ENCODE results near the gene SPRR1A. TPM values are rescaled to one million over a fixed set of nuclear protein-coding genes. Genes with fewer than 3 reads are reported as not detected.

Gene SPRR1A
- total RNA-seq, result 41.2 TPM in 1 of 2 replicates, not detected in the other

- no peaks in the 10 kb centered on the region for H3K36me3 ChIP-seq (ENCODE audit: control insufficient read depth, insufficient read depth, low read length)
- DNase-seq (ENCODE audit: low read depth), result peak; percentile 84
- peak; percentile 64 for FAIRE-seq
- H3K27me3 ChIP-seq (ENCODE audit: control insufficient read depth, insufficient read depth, low read length), result no peaks in the 10 kb centered on the region
- TF ChIP-seq CTCF (IDR thresholded peaks at IDR 0.05; ENCODE audit: insufficient read depth, low read length, severe bottlenecking), result no peak
- H3K4me3 ChIP-seq (ENCODE audit: low read depth, low read length), result no peak within 1 kb of the TSS
Measured at GRCh38 chr1:152983743-152984142, at the start of gene SPRR1A. Gene SPRR1A, plus strand, starts transcription at chr1:152984081. Its CDS starts 1,150 bp downstream, at chr1:152985231.

- no peak for TF ChIP-seq CTCF (IDR thresholded peaks at IDR 0.05; ENCODE audit: insufficient read depth, low read length, severe bottlenecking)
- Histone ChIP-seq H3K27me3 (ENCODE audit: control insufficient read depth, insufficient read depth, low read length) (no peaks in the 10 kb centered on the region), H3K4me3 (ENCODE audit: low read depth, low read length) (no peak overlapping the region), H3K36me3 (ENCODE audit: control insufficient read depth, insufficient read depth, low read length) (no peaks in the 10 kb centered on the region)
- DNase-seq (ENCODE audit: low read depth), result no peak
- FAIRE-seq, result no peak
Measured at GRCh38 chr1:152940614-152941013, 43.3 kb upstream of the SPRR1A start.

GRCh38 chr1:152941037-152941711 lies 42.7 kb upstream of the SPRR1A start:
- Histone ChIP-seq H3K4me3 (ENCODE audit: low read depth, low read length) (no peak overlapping the region), H3K36me3 (ENCODE audit: control insufficient read depth, insufficient read depth, low read length) (no peaks in the 10 kb centered on the region), H3K27me3 (ENCODE audit: control insufficient read depth, insufficient read depth, low read length) (no peaks in the 10 kb centered on the region)
- peak; percentile 36 for TF ChIP-seq CTCF (IDR thresholded peaks at IDR 0.05; ENCODE audit: insufficient read depth, low read length, severe bottlenecking)
- DNase-seq (ENCODE audit: low read depth) (peak; percentile 94), FAIRE-seq (peak; percentile 97)

- FAIRE-seq, result no peak
- Histone ChIP-seq H3K36me3 (ENCODE audit: control insufficient read depth, insufficient read depth, low read length) (no peaks in the 10 kb centered on the region), H3K4me3 (ENCODE audit: low read depth, low read length) (no peak overlapping the region), H3K27me3 (ENCODE audit: control insufficient read depth, insufficient read depth, low read length) (no peaks in the 10 kb centered on the region)
- TF ChIP-seq CTCF (IDR thresholded peaks at IDR 0.05; ENCODE audit: insufficient read depth, low read length, severe bottlenecking), result no peak
- DNase-seq (ENCODE audit: low read depth), result no peak
Measured at GRCh38 chr1:152942161-152942560, 41.7 kb upstream of the SPRR1A start.

GRCh38 chr1:152946248-152946647 lies 37.6 kb upstream of the SPRR1A start:
- peak; percentile 77 for DNase-seq (ENCODE audit: low read depth)
- TF ChIP-seq CTCF (IDR thresholded peaks at IDR 0.05; ENCODE audit: insufficient read depth, low read length, severe bottlenecking), result no peak
- H3K4me3 ChIP-seq (ENCODE audit: low read depth, low read length), result no peak overlapping the region
- H3K36me3 ChIP-seq (ENCODE audit: control insufficient read depth, insufficient read depth, low read length), result no peaks in the 10 kb centered on the region
- no peaks in the 10 kb centered on the region for H3K27me3 ChIP-seq (ENCODE audit: control insufficient read depth, insufficient read depth, low read length)
- no peak for FAIRE-seq
